Endometrial microvascular endothelial cells (primary cell): ENCODE results near the gene INPP5B. TPM values are rescaled to one million over a fixed set of nuclear protein-coding genes. Genes with fewer than 3 reads are reported as not detected.
"Not testable (repeated sequence)": the region's sequence is repeated elsewhere in the genome, so short reads cannot be mapped to it uniquely, and the experiment has no call there.

Experiments
- in situ Hi-C: cut with HindIII; loops from 2 replicates; pipeline ENCODE4 v1.10.0; 2017; ENCODE audit warnings: low sequenced_read_pairs, low pct_unique_long_range_greater_than_20kb; ENCODE audit errors: inconsistent ontology term
- total RNA-seq: library from RNA; depleted of rRNA; stranded (reverse); fragments of >200 nt; gene quantifications from one replicate; pipeline ENCODE4 v1.2.3, GENCODE V29; 2015; ENCODE audit errors: inconsistent ontology term

INPP5B gene
- total RNA-seq, 1 donor from 2014 or later, result 13.1 TPM

GRCh38 chr1:37922767-37923550 is 23.9 kb downstream of the INPP5B start:
- in situ Hi-C loops, result no loop called here

GRCh38 chr1:37919277-37919676 is 27.6 kb downstream of the INPP5B start:
- in situ Hi-C loops, result no loop called here

- in situ Hi-C loops, result no loop called here
Observed at GRCh38 chr1:37915476-37916093, 31.3 kb downstream of the INPP5B start.

- in situ Hi-C loops, result no loop called here
Observed at GRCh38 chr1:37914719-37915475, 32.0 kb downstream of the INPP5B start.

GRCh38 chr1:37911478-37911877 is 35.4 kb downstream of the INPP5B start:
- in situ Hi-C loops, result not testable (repeated sequence)

- in situ Hi-C loops, result not testable (repeated sequence)
Observed at GRCh38 chr1:37910886-37911285, 36.0 kb downstream of the INPP5B start.

- in situ Hi-C loops, result not testable (repeated sequence)
Observed at GRCh38 chr1:37908531-37908930, 38.3 kb downstream of the INPP5B start.

GRCh38 chr1:37907416-37908125 is 39.3 kb downstream of the INPP5B start:
- in situ Hi-C loops, result not testable (repeated sequence)

- in situ Hi-C loops, result not testable (repeated sequence)
Observed at GRCh38 chr1:37906591-37906990, 40.3 kb downstream of the INPP5B start.

GRCh38 chr1:37905727-37906126 is 41.1 kb downstream of the INPP5B start:
- in situ Hi-C loops, result no loop called here

GRCh38 chr1:37903921-37904320 is 42.9 kb downstream of the INPP5B start:
- in situ Hi-C loops, result not testable (repeated sequence)

GRCh38 chr1:37902983-37903382 is 43.9 kb downstream of the INPP5B start:
- in situ Hi-C loops, result no loop called here

- in situ Hi-C loops, result no loop called here
Observed at GRCh38 chr1:37901893-37902225, 45.0 kb downstream of the INPP5B start.

GRCh38 chr1:37901191-37901892 is 45.5 kb downstream of the INPP5B start:
- in situ Hi-C loops, result no loop called here

GRCh38 chr1:37897563-37897962 is 49.3 kb downstream of the INPP5B start:
- in situ Hi-C loops, result not testable (repeated sequence)

- in situ Hi-C loops, result no loop called here
Observed at GRCh38 chr1:37893673-37894072, 53.2 kb downstream of the INPP5B start.

GRCh38 chr1:37892151-37893047 is 54.5 kb downstream of the INPP5B start:
- in situ Hi-C loops, result no loop called here
